Measurements from ENCODE around the gene CSPG4. TPM values are rescaled to one million over a fixed set of nuclear protein-coding genes. Genes with fewer than 3 reads are reported as not detected.

Gene CSPG4
- total and polyA plus RNA-seq, 9 of the 15 experiments (the other 6 are each of a cell fraction or from before 2014, with no cell fraction given): under 0.01 to 0.07 (median 0.04) TPM; not detected in 5

- BruUV-seq (replicated peaks): no TSS peak
- intact Hi-C loops (cut with micrococcal nuclease) (no loop called here), in situ Hi-C loops (cut with MboI) (no loop called here)
- ATAC-seq: no peak
- no peaks in the 10 kb centered on the region for H3K36me3 ChIP-seq (ENCODE audit: control insufficient read depth, insufficient read depth, low read length)
- no peak overlapping the region for H3K27ac ChIP-seq (ENCODE audit: extremely low read depth, low read depth, low read length)
- no peaks in the 10 kb centered on the region for H3K79me2 ChIP-seq (ENCODE audit: control insufficient read depth, insufficient read depth, low read length)
- no peak overlapping the region for H3K9ac ChIP-seq (ENCODE audit: insufficient read depth in 1 of 2, low read depth in 2 of 2, low read length in 2 of 2)
- ChIA-PET POLR2A (interaction anchor here (0.6 kb wide), 1 partner anchor 30 kb away, joined by 4 read pairs; no protein-coding TSS in a partner anchor), CTCF (ENCODE audit: low intra/inter-chr PET ratio) (no interaction called here)
- H3K4me2 ChIP-seq (ENCODE audit: insufficient read depth, low read length): no peak overlapping the region
- WGBS (ENCODE audit: insufficient coverage, low coverage, missing lambda C conversion rate): 19% methylated on average over 5 of the region's 7 CpGs
- FAIRE-seq: no peak
- DNase-seq (ENCODE audit: extremely low read depth in 1 of 4, low spot score in 3 of 4): no peak
- no peak overlapping the region for H3K4me3 ChIP-seq
- H3K9me3 ChIP-seq (replicated peaks; ENCODE audit: control insufficient read depth, insufficient read depth, low read depth, low read length): no peaks in the 10 kb centered on the region
- TF ChIP-seq ATF6 (CRISPR knock-in tag; IDR thresholded peaks at IDR 0.05) (no peak), ZNF740 (CRISPR knock-in tag; IDR thresholded peaks at IDR 0.05) (peak; percentile 40; the same call in 1 of the 2 replicates), ZNF740 (tag; IDR thresholded peaks at IDR 0.05) (no peak), ZFP36 (IDR thresholded peaks at IDR 0.05; ENCODE audit: low read depth, low read length, partially characterized antibody) (peak; percentile 95), ESRRB (CRISPR knock-in tag; IDR thresholded peaks at IDR 0.05; ENCODE audit: borderline replicate concordance) (no peak), ADNP (tag; IDR thresholded peaks at IDR 0.05) (peak; percentile 55), CSDE1 (IDR thresholded peaks at IDR 0.05) (no peak), BCOR (IDR thresholded peaks at IDR 0.05) (peak; percentile 57), KDM1A (IDR thresholded peaks at IDR 0.05) (peak; percentile 38 to 57; a peak in 2 of 4 replicates), ZNF436 (CRISPR knock-in tag; IDR thresholded peaks at IDR 0.05) (peak; percentile 49; the same call in 1 of the 2 replicates), RBM25 (IDR thresholded peaks at IDR 0.05; ENCODE audit: low read depth, low read length, severe bottlenecking) (peak; percentile 89)
- peaks cover 7% of the 10 kb centered on the region; the same call in 1 of the 2 replicates for H4K20me1 ChIP-seq (replicated peaks; ENCODE audit: control insufficient read depth, insufficient read depth, low read length)
- no peak overlapping the region for H2AFZ ChIP-seq (ENCODE audit: low read depth, low read length)
- peaks cover 19 to 45% of the 10 kb centered on the region in 2 experiments for H3K4me1 ChIP-seq (replicated peaks in 1 of 2; ENCODE audit: control insufficient read depth in 2 of 2, insufficient read depth in 2 of 2, low read length in 2 of 2)
- H3K27me3 ChIP-seq (ENCODE audit: control insufficient read depth in 2 of 2, insufficient read depth in 2 of 2, low read length in 2 of 2): peaks cover 0 to under 1% of the 10 kb centered on the region in 2 experiments; a peak in 1 of 5 replicates
- H3K9me1 ChIP-seq (ENCODE audit: control insufficient read depth, insufficient read depth, low read length): no peaks in the 10 kb centered on the region
Observed at GRCh38 chr15:75695634-75696310, 16.9 kb downstream of the CSPG4 start.
